Ovary (tissue), 3 donors: ENCODE measurements around the gene TRAPPC2L.

Experiments
- CTCF ChIP-seq, 3 donors: fragments of 450-650 bp in 2 of 3; fragments of 200-600 bp in 1 of 3; IDR thresholded peaks; one replicate each; pipeline versions ENCODE4 v1.5.1 to v1.8.0; 2016 to 2022; ENCODE audit warnings: antibody characterized with exemption in 3 of 3, mild to moderate bottlenecking in 1 of 3
- EP300 ChIP-seq: sonication (generic); formaldehyde crosslinking; IDR thresholded peaks from one replicate; pipeline ENCODE4 v1.6.1; 2017; ENCODE audit warnings: antibody characterized with exemption
- POLR2A ChIP-seq: fragments of 450-650 bp; IDR thresholded peaks from one replicate; pipeline ENCODE4 v1.6.1; 2017; ENCODE audit warnings: antibody characterized with exemption, mild to moderate bottlenecking, moderate library complexity
- donor health status: DM: no; HTN: no; CAD: no.

GRCh38 chr16:88820385-88821025 is 36.4 kb upstream of the TRAPPC2L start:
- TF ChIP-seq POLR2A (no peak), CTCF (IDR thresholded peaks at IDR 0.05) (no peak), EP300 (no peak)
